ENCODE data around the gene NNMT.

Gene NNMT

DNA sequence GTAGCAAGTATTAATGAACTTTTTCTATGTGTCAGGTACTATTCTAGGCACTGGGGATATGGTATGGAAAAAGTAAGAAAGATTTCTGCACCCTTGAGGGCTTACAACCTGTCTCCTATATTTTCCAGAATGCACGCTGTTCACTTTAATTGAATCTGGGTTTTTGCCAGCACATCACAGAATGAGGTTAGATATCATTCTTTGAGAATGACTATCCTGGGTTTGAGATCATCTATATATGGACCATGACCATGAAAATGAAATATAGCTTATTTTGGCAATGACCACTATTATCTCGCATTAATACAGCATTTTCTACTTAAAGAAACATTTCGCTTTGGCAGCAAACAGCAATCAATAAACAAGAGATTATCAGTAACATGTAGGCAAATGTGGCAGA is 57.2 kb downstream of the NNMT start:
- DNase-seq = no peak

DNA sequence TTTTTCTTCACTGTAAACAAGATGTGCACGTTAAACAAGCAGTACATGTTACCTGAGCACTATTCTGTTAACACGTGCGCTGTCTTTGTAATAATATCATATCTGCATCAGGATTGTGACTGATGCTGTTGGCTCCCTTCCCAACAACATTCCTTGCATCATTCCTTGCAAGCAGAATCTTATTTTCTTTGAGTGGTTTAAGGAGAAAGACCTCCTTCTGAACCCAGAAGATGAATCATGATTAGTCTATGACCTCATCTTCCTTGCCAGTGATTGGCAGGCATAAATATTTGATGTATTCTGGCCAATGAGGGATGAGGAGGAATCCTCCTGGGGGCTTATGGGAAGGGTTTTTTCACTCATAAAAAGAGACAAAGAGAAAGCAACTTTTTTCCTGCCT is 57.9 kb downstream of the NNMT start:
- DNase-seq = no peak

DNA sequence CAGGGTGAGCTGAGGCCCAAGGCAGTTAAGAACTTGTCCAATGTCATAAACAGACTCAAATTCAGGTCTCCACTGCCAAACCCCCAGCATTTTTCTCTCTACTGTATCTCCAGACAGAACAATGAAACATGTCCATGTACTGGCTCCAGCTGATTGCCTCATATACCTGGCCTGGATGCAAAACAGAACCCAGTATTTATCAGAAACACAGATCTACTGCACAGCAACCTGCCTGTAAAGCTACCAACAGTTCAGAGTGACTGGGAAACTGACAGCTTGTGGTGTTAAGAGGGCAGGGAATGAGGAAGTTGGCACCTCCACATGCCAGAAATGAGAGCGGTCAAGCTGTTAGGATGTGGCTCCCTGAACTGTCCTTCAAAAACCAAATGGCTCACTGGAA is 62.5 kb downstream of the NNMT start:
- no peak for DNase-seq

DNA sequence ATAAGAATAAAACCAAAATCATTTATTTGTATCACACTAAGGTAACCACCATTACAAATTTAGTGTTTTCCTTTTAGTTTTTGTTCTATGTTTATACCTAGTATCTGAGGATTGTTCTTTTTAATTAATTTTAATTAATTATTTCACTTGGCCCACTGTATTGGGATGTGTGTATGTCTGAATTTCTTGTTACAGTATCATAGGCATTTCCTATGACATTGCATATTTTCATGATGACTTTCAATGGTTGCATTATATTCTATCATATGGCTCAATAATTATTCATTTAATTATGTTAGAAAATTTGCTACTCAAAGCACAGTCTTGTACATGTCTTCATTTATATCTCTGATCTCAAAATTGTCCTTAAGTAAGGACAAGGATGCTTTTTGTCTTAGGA is 63.1 kb downstream of the NNMT start:
- no peak for DNase-seq

DNA sequence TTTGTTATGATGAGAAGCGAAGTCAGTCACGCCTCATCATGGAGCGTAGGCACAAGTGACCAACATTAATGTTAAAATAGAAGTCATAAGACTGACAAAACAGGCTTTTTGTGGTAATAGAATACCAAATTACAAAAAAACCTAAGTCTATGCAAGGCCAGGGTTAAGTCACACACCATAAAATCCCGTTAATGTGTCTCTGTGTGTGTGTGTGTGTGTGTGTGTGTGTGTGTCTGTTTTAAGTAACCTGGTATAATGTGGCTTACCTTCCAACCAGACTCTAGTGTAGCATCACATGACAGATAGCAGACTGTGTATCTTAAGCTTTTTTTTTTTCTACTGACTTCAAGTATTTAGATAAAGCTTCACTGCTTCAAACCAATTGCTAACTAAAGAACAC is 66.1 kb downstream of the NNMT start:
- DNase-seq = no peak

DNA sequence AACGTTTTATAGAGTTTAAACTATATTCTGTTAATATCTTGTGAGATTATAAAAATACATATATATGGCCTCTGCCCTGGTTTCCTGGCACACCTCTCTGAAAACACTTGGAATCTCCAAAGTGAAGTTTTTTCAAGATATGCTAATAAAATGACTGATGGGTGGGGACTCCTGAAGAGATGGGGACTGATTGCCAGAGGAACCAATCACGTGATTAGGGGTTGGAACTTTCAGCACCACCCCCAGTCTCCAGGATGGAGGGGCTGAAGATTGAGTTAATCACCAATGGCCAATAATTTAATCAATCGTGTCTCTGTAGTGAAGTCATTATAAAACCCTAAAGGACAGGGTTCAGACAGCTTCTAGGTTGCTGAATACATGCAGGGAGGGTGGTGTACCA is 66.8 kb downstream of the NNMT start:
- no peak for DNase-seq

All from DMS79 (cell line).